ENCODE results near the gene TMEM208. TPM values are rescaled to one million over a fixed set of nuclear protein-coding genes. Genes with fewer than 3 reads are reported as not detected.

TMEM208 gene
- total RNA-seq, 4 donors from 2014 or later: 10.2 to 57.9 (median 27.3) TPM

DNA sequence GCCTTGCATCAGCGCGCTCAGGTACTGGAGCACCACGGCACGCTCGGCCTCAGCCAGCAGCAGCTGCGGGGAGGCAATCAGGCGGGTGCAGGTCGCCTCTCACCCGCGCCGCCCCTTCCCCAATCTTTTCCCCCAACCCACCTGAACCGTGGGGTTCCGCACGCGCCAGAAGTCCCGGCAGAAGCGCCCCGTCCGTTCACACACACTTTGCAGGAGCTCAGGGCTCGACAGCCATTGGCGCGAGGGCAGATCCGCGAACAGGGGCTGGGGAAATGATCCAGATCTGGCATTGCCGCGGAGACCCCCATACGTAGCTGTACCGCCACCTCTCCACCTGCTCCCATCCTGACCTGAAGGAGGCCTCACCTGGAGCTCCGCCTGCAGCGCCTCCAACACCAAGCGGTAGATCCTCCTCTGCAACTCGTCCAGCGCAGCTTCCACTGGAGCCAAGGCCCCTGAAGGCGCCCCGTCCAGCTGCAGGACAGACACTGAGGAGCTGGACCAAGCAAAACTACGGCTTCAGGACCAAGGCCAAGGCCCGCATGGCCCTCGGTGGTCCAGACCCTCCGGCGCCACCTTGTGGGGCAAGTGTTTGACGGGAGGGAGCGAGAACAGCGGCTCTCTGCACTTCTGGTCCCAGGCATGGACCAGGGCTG, 41.8 kb upstream of the TMEM208 start:
- Histone ChIP-seq H3K36me3 (no peaks in the 10 kb centered on the region), H3K9me3 (no peaks in the 10 kb centered on the region), H3K27me3 (no peaks in the 10 kb centered on the region), H3K27ac (no peak overlapping the region), H3K4me3 (peak overlapping the region in 1 of 2 donors; percentile 84), H3K4me1 (peaks cover 0 to 9% of the 10 kb centered on the region in 2 donors)
- TF ChIP-seq POLR2A (IDR thresholded peaks at IDR 0.05): no peak
- TF ChIP-seq, protein P1, sequence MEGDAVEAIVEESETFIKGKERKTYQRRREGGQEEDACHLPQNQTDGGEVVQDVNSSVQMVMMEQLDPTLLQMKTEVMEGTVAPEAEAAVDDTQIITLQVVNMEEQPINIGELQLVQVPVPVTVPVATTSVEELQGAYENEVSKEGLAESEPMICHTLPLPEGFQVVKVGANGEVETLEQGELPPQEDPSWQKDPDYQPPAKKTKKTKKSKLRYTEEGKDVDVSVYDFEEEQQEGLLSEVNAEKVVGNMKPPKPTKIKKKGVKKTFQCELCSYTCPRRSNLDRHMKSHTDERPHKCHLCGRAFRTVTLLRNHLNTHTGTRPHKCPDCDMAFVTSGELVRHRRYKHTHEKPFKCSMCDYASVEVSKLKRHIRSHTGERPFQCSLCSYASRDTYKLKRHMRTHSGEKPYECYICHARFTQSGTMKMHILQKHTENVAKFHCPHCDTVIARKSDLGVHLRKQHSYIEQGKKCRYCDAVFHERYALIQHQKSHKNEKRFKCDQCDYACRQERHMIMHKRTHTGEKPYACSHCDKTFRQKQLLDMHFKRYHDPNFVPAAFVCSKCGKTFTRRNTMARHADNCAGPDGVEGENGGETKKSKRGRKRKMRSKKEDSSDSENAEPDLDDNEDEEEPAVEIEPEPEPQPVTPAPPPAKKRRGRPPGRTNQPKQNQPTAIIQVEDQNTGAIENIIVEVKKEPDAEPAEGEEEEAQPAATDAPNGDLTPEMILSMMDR (IDR thresholded peaks at IDR 0.05): peak; percentile 83 to 94 (median 88)
- DNase-seq: peak; percentile 92 to 93
- intact Hi-C loops (cut with DNase I; ENCODE audit: low total_unique reads): no loop called here

DNA sequence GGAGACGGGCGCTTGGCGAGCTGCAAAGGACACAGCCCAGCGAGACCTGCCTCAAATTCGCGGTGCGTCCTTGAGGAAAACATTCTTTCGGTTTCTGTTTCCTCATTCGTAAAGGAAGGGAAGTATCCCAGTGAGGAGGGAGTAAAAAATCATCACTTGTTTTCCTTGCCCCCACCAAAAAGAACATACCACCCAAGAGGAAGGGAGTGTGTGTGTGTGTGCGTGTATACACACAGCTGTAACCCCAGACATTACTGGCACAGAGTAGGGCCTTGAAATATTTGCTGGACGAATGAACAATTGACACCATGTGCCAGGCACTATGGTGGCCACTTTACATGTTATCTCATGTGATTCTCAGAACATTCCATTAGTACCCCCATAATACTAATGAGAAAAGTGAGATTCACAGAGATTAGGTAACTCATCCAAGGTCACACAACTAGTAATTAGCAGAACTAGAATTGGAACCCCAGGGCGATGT, 41.2 kb upstream of the TMEM208 start:
- H3K9me3 ChIP-seq: no peaks in the 10 kb centered on the region
- H3K4me3 ChIP-seq: peak overlapping the region in 1 of 2 donors; percentile 84
- H3K4me1 ChIP-seq: peaks cover 0 to 9% of the 10 kb centered on the region in 2 donors
- no peak for DNase-seq
- H3K27ac ChIP-seq: no peak overlapping the region
- no peaks in the 10 kb centered on the region for H3K36me3 ChIP-seq
- no peaks in the 10 kb centered on the region for H3K27me3 ChIP-seq
- intact Hi-C loops (cut with DNase I; ENCODE audit: low total_unique reads): no loop called here
- no peak for TF ChIP-seq POLR2A (IDR thresholded peaks at IDR 0.05)
- TF ChIP-seq, protein P1 (IDR thresholded peaks at IDR 0.05): no peak

DNA sequence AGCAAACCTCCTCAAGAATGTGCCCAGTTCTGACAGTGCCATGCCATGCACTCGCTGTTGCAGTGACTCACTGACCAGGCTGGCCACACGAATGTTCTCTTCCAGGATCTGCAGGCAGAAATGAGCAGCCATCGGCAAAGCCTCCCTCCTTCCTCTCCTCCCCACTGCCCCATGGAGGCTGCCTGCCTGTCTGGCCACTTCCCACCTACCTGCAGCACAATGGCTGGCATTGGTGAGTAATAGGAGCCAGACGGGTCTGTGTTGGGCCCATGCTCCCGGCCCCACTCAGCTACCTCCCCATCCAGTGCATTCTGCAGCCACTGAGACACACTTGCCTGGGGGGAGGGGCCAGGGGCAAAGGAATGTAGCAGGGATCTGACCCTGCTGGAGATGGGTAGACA, 40.4 kb upstream of the TMEM208 start:
- Histone ChIP-seq H3K27me3 (no peaks in the 10 kb centered on the region), H3K27ac (no peak overlapping the region), H3K36me3 (no peaks in the 10 kb centered on the region), H3K4me1 (peaks cover 0 to 9% of the 10 kb centered on the region in 2 donors), H3K4me3 (no peak overlapping the region), H3K9me3 (no peaks in the 10 kb centered on the region)
- intact Hi-C loops (cut with DNase I; ENCODE audit: low total_unique reads): no loop called here
- TF ChIP-seq POLR2A (IDR thresholded peaks at IDR 0.05): no peak
- TF ChIP-seq, protein P1 (IDR thresholded peaks at IDR 0.05): no peak
- DNase-seq: no peak

DNA sequence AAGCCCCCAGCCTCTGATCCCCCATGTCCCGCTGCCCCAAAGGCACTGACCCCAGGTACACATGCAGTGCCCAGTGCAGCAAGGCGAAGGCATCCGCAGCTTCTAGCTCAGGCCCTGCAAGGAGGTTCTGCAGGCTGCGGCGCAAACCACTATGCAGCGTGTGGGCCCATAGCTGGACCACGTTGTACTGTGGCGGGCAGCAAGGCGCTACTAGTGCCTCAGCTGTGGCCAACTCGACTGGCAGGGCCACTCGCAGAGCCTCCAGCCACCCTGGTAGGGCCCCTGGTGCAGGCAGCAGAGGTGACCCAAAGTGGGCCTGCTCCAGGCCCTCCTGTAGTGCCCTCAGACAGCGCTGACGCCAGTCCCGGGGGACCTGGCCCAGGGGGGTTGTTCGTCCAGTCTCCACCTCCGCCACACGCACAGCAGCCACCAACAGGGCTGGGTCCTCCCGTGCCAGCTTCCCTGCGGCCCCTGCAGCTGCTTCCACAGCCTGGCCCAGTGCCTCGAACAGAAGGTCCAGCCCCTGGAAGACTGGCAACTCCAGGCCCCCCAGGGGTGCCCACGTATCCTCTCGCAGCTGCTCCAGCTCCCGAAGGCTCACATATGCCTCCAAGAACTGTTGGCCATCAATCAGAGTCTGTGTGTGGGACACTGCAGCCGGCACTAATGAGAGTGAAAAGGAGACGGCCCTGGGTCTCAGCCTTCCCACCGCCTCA, 39.6 kb upstream of the TMEM208 start:
- intact Hi-C loops (cut with DNase I; ENCODE audit: low total_unique reads): no loop called here
- no peaks in the 10 kb centered on the region for H3K36me3 ChIP-seq
- no peak overlapping the region for H3K27ac ChIP-seq
- H3K9me3 ChIP-seq: no peaks in the 10 kb centered on the region
- H3K4me3 ChIP-seq: no peak overlapping the region
- no peak for TF ChIP-seq POLR2A (IDR thresholded peaks at IDR 0.05)
- TF ChIP-seq, protein P1 (IDR thresholded peaks at IDR 0.05): no peak
- DNase-seq: no peak
- H3K4me1 ChIP-seq: peaks cover 0 to 9% of the 10 kb centered on the region in 2 donors
- H3K27me3 ChIP-seq: no peaks in the 10 kb centered on the region

DNA sequence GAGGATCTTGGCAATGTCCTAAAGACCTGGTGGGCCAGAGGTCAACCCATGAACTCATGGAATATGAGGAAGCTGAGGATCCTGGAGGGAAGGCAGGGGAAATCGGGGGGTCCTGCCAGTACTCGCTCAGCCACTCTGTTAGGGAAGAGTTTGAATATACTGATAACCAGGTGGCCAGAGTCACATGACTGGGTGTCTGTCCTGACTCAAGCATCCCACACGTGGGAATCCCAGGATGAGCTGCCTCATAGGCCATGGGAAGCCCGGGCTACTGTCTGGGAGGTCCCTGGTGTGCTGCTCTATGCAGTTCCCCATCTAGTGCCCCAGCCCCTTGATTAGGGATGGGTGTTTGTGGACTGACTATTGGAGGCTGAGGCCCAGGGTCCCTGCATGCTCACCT, 38.6 kb upstream of the TMEM208 start:
- intact Hi-C loops (cut with DNase I; ENCODE audit: low total_unique reads): no loop called here
- H3K27me3 ChIP-seq: no peaks in the 10 kb centered on the region
- H3K4me3 ChIP-seq: no peak overlapping the region
- DNase-seq: no peak
- TF ChIP-seq, protein P1 (IDR thresholded peaks at IDR 0.05): no peak
- no peak for TF ChIP-seq POLR2A (IDR thresholded peaks at IDR 0.05)
- no peaks in the 10 kb centered on the region for H3K9me3 ChIP-seq
- no peaks in the 10 kb centered on the region for H3K36me3 ChIP-seq
- H3K4me1 ChIP-seq: peaks cover 7 to 17% of the 10 kb centered on the region in 2 donors
- H3K27ac ChIP-seq: no peak overlapping the region
